Mammary epithelial cell (primary cell): ENCODE measurements around the gene ZC3H18.

ENCODE experiments used
- CTCF ChIP-seq, 2 donors: IDR thresholded peaks in 1 of 2; conservative IDR thresholded peaks in 1 of 2; 2 replicates each; pipeline ENCODE4 v1.5.1; 2011 to 2012; ENCODE audit warnings: inconsistent platforms in 2 of 2, low read length in 2 of 2, mild to moderate bottlenecking in 2 of 2, control low read depth in 1 of 2, low read depth in 1 of 2; ENCODE audit not compliant: insufficient read depth in 1 of 2; ENCODE audit errors: extremely low read depth in 1 of 2
- EZH2 ChIP-seq: IDR thresholded peaks from 2 replicates; pipeline ENCODE4 v1.6.1; 2012; ENCODE audit warnings: low read length, inconsistent platforms, borderline replicate concordance

DNA sequence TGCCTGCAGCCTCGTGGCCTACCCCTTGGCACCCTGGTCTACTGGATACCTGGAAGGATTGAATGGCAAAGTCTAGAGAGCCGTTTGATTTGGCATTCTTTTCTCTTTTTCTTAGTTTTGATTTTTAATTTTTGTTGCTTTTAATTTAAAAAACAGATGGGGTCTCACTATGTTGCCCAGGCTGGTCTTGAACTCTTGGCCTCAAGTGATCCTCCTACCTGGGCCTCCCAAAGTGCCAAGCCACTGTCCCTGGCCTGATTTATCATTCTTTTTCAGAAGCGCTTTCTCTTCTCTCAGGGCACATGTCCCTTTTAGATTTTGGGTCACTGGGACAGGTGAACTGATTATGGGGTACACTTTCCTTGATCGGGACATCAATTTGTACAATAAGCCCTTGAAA is 10.8 kb downstream of the ZC3H18 start:
- TF ChIP-seq CTCF (conservative IDR thresholded peaks at IDR 0.05 in 1 of 2, IDR thresholded peaks at IDR 0.05 in 1 of 2; ENCODE audit: extremely low read depth in 1 of 2, insufficient read depth in 1 of 2, low read depth in 1 of 2, low read length in 2 of 2) = no peak
- no peak for TF ChIP-seq EZH2
